ENCODE results near the gene PRKAG2.

The PRKAG2 gene

DNA sequence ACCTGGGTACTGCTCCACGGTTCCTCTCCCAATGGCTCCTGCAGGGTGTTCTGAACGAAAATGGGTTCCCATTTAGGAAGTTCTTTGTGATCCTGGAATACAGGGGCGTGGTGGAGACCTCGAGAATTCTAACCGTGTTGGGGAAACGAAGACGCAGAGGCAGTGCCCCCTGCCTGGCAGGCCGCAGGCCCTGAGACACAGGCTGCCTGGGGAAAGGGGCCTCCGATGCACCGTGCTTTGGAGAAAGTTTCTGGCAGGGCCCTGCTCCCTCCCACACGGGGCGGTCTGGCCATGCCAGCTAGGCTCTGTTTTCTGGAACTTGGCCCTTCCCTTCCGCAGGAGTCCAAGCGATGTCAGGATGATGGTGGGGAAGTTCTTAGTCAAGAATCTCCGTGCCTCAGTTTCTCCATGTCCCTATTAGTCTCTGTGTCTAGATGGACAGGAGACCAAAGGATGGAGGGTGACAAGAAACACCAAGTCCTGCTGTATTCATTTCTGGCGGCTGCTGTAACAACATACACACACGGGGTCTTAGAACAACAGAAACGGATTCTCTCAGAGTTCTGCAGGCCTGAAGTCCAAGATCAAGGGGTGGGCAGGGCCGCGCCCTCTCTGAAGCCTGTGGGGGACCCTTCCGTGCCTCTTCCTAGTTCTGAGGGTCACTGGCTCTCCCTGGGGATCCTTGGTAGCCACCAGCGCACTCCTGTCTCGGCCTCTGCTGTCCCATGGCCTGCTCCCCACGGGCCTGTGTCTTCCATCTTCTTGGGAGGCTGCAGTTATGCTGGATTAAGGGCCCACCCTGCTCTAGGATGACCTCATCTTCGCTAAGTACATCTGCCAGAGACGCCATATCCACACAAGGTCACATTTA is 27.7 kb downstream of the PRKAG2 start:
- Histone ChIP-seq H4K8ac (ENCODE audit: low read depth, low read length) (no peak overlapping the region), H3K4me3 (ENCODE audit: low read length in 2 of 2) (no peak overlapping the region), H2BK120ac (ENCODE audit: low read depth, low read length) (peak overlapping the region; percentile 76), H3K18ac (ENCODE audit: low read length) (peak overlapping the region; percentile 65), H3K4me2 (ENCODE audit: insufficient read depth, low read length, poor library complexity, severe bottlenecking) (no peak overlapping the region), H3K4me1 (ENCODE audit: control insufficient read depth in 2 of 2, insufficient read depth in 1 of 2, low read depth in 1 of 2, low read length in 2 of 2) (peaks cover 1 to 2% of the 10 kb centered on the region in 2 donors), H3K27me3 (ENCODE audit: control insufficient read depth in 3 of 3, insufficient read depth in 3 of 3, low read depth in 1 of 3, low read length in 3 of 3) (peaks cover 0 to 11% (median 0%) of the 10 kb centered on the region in 3 experiments), H2AK5ac (ENCODE audit: low read depth, low read length) (peak overlapping the region; percentile 27), H3K79me1 (ENCODE audit: low read depth, low read length) (no peaks in the 10 kb centered on the region), H2AFZ (ENCODE audit: low read length) (no peak overlapping the region), H2BK15ac (ENCODE audit: low read length) (no peak overlapping the region), H2BK5ac (ENCODE audit: low read length) (no peak overlapping the region), H3K36me3 (replicated peaks in 1 of 2; ENCODE audit: control insufficient read depth in 2 of 2, insufficient read depth in 2 of 2, low read length in 2 of 2) (no peaks in the 10 kb centered on the region), H3K4ac (ENCODE audit: low read length) (no peak overlapping the region), H3K27ac (replicated peaks; ENCODE audit: low read length) (no peak overlapping the region), H3K23ac (ENCODE audit: low read depth, low read length, poor library complexity) (no peak overlapping the region), H3K9me3 (replicated peaks in 1 of 2; ENCODE audit: control insufficient read depth in 2 of 2, insufficient read depth in 1 of 2, low read depth in 1 of 2, low read length in 2 of 2) (no peaks in the 10 kb centered on the region), H3K14ac (ENCODE audit: low read length) (peak overlapping the region; percentile 82), H4K91ac (ENCODE audit: low read depth, low read length, poor library complexity) (no peak overlapping the region), H2BK12ac (ENCODE audit: low read length) (no peak overlapping the region), H3K9ac (ENCODE audit: low read depth, low read length, poor library complexity) (no peak overlapping the region)
- no CpG with 5 or more reads among the region's 26 CpGs for WGBS, 2 donors (ENCODE audit: extremely low coverage in 2 of 2, insufficient read length in 2 of 2, insufficient replicate concordance in 1 of 2)
- DNase-seq (ENCODE audit: low spot score) = no peak

DNA sequence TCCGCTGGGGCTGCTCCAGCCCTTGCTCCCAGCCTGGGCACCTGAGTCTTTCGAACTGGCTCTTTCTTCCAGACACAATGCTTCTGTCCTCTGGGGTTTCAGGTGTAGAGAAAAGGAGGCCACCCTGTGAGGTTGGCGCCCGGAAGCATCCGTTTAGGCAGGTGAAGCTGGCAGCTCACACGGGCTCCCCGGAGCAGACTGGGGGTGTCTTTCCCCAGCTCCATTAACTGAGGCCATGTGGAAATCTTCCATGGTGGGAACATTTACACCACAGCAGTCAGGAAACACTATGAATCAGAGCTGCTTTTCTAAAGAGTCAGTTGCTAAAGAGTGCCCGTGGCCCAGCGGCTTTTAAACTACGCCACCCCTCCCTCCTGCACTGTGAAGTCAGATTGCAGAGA is 29.2 kb downstream of the PRKAG2 start:
- H3K27me3 ChIP-seq (ENCODE audit: control insufficient read depth in 3 of 3, insufficient read depth in 3 of 3, low read depth in 1 of 3, low read length in 3 of 3) = peaks cover 0 to 12% (median 0%) of the 10 kb centered on the region in 3 experiments
- H3K4me1 ChIP-seq (ENCODE audit: control insufficient read depth in 2 of 2, insufficient read depth in 1 of 2, low read depth in 1 of 2, low read length in 2 of 2) = peaks cover 0 to 2% of the 10 kb centered on the region in 2 donors
- H3K4me3 ChIP-seq (ENCODE audit: low read length in 2 of 2) = no peak overlapping the region
- no peak for DNase-seq (ENCODE audit: low spot score)
- H3K18ac ChIP-seq (ENCODE audit: low read length) = peak overlapping the region; percentile 71
- H3K9me3 ChIP-seq (replicated peaks in 1 of 2; ENCODE audit: control insufficient read depth in 2 of 2, insufficient read depth in 1 of 2, low read depth in 1 of 2, low read length in 2 of 2) = no peaks in the 10 kb centered on the region
- no peak overlapping the region for H3K27ac ChIP-seq (replicated peaks; ENCODE audit: low read length)
- no peak overlapping the region for H3K14ac ChIP-seq (ENCODE audit: low read length)
- no peak overlapping the region for H3K4me2 ChIP-seq (ENCODE audit: insufficient read depth, low read length, poor library complexity, severe bottlenecking)
- H3K79me1 ChIP-seq (ENCODE audit: low read depth, low read length) = no peaks in the 10 kb centered on the region
- H2BK12ac ChIP-seq (ENCODE audit: low read length) = no peak overlapping the region
- H3K9ac ChIP-seq (ENCODE audit: low read depth, low read length, poor library complexity) = no peak overlapping the region
- no peak overlapping the region for H3K23ac ChIP-seq (ENCODE audit: low read depth, low read length, poor library complexity)
- no peak overlapping the region for H4K8ac ChIP-seq (ENCODE audit: low read depth, low read length)
- H3K4ac ChIP-seq (ENCODE audit: low read length) = no peak overlapping the region
- no peak overlapping the region for H2AFZ ChIP-seq (ENCODE audit: low read length)
- H2BK5ac ChIP-seq (ENCODE audit: low read length) = no peak overlapping the region
- peak overlapping the region; percentile 76 for H2AK5ac ChIP-seq (ENCODE audit: low read depth, low read length)
- no peak overlapping the region for H2BK15ac ChIP-seq (ENCODE audit: low read length)
- H3K36me3 ChIP-seq (replicated peaks in 1 of 2; ENCODE audit: control insufficient read depth in 2 of 2, insufficient read depth in 2 of 2, low read length in 2 of 2) = no peaks in the 10 kb centered on the region
- peak overlapping the region; percentile 51 for H2BK120ac ChIP-seq (ENCODE audit: low read depth, low read length)
- H4K91ac ChIP-seq (ENCODE audit: low read depth, low read length, poor library complexity) = no peak overlapping the region
- no CpG with 5 or more reads among the region's 10 CpGs for WGBS, 2 donors (ENCODE audit: extremely low coverage in 2 of 2, insufficient read length in 2 of 2, insufficient replicate concordance in 1 of 2)

DNA sequence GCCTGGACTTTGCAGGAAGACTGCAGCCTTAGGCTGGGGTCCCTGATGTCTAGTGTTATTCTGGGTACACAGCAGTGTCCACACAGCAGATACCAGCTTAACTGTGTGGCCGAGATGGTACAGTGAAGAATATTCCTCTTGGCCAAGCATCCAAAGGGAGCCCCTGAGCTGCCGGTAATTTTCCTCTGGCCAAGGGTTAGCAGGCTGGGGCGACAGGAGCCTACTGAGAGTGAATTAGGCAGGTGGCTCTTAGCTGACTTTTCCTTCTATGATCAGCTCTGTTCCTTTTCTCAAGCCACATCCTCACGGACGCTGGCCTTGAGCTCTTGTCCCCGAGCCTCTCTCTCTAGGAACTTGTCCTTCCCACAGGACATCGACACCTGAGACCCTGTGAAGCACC is 29.8 kb downstream of the PRKAG2 start:
- Histone ChIP-seq H3K27ac (replicated peaks; ENCODE audit: low read length) (no peak overlapping the region), H3K4me2 (ENCODE audit: insufficient read depth, low read length, poor library complexity, severe bottlenecking) (no peak overlapping the region), H3K23ac (ENCODE audit: low read depth, low read length, poor library complexity) (no peak overlapping the region), H3K14ac (ENCODE audit: low read length) (no peak overlapping the region), H2AFZ (ENCODE audit: low read length) (no peak overlapping the region), H2AK5ac (ENCODE audit: low read depth, low read length) (peak overlapping the region; percentile 76), H3K9ac (ENCODE audit: low read depth, low read length, poor library complexity) (no peak overlapping the region), H3K4me1 (ENCODE audit: control insufficient read depth in 2 of 2, insufficient read depth in 1 of 2, low read depth in 1 of 2, low read length in 2 of 2) (peaks cover 0 to 2% of the 10 kb centered on the region in 2 donors), H3K9me3 (replicated peaks in 1 of 2; ENCODE audit: control insufficient read depth in 2 of 2, insufficient read depth in 1 of 2, low read depth in 1 of 2, low read length in 2 of 2) (no peaks in the 10 kb centered on the region), H2BK15ac (ENCODE audit: low read length) (no peak overlapping the region), H4K8ac (ENCODE audit: low read depth, low read length) (no peak overlapping the region), H3K27me3 (ENCODE audit: control insufficient read depth in 3 of 3, insufficient read depth in 3 of 3, low read depth in 1 of 3, low read length in 3 of 3) (peaks cover 0 to 12% (median 0%) of the 10 kb centered on the region in 3 experiments), H3K79me1 (ENCODE audit: low read depth, low read length) (no peaks in the 10 kb centered on the region), H2BK5ac (ENCODE audit: low read length) (no peak overlapping the region), H3K4me3 (ENCODE audit: low read length in 2 of 2) (no peak overlapping the region), H4K91ac (ENCODE audit: low read depth, low read length, poor library complexity) (no peak overlapping the region), H2BK12ac (ENCODE audit: low read length) (no peak overlapping the region), H3K36me3 (replicated peaks in 1 of 2; ENCODE audit: control insufficient read depth in 2 of 2, insufficient read depth in 2 of 2, low read length in 2 of 2) (no peaks in the 10 kb centered on the region), H3K18ac (ENCODE audit: low read length) (no peak overlapping the region), H2BK120ac (ENCODE audit: low read depth, low read length) (peak overlapping the region; percentile 51), H3K4ac (ENCODE audit: low read length) (no peak overlapping the region)
- DNase-seq (ENCODE audit: low spot score) = no peak
- no CpG with 5 or more reads among the region's 7 CpGs for WGBS, 2 donors (ENCODE audit: extremely low coverage in 2 of 2, insufficient read length in 2 of 2, insufficient replicate concordance in 1 of 2)

DNA sequence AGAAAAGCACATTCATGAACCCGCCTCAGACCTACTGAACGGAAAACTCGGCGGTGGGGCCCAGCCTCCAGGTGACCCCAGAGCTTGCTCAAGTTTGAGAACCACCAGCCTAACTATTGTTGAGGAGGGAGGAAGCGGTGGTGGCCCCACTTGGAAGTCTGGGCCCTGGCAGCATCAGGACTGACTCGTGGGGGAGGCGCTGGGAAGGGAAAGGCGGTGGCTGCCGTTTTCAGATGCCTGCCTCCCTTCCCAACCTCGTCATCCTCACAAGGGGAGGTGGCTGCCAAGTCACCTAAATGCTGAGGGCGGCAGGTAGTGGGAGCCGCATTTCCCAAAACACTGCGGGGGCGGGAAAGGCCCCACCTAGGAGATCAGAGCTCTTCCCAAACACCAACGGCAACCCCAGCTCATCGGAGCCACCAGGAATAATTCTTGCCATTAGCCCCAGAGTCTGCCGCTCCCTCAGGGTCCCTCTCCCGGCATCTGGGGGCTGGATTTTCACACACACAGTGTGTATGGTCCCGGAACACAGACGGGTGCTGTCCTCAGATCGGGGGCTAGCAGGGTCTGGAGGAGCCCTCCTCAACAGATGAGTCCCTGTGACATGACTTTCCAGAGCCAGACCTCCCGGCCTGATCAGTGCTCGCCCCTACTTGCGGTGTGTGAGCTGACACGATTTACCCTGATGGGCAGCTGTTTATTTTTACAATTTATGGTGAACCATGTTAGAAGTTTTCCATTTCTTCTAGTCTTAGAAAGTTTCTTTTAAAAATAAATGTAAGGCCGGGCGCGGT is 31.3 kb downstream of the PRKAG2 start:
- Histone ChIP-seq H3K18ac (ENCODE audit: low read length) (peak overlapping the region; percentile 25), H3K4me1 (ENCODE audit: control insufficient read depth in 2 of 2, insufficient read depth in 1 of 2, low read depth in 1 of 2, low read length in 2 of 2) (peaks cover 0 to 2% of the 10 kb centered on the region in 2 donors), H2BK120ac (ENCODE audit: low read depth, low read length) (no peak overlapping the region), H2AFZ (ENCODE audit: low read length) (no peak overlapping the region), H4K91ac (ENCODE audit: low read depth, low read length, poor library complexity) (no peak overlapping the region), H3K79me1 (ENCODE audit: low read depth, low read length) (no peaks in the 10 kb centered on the region), H3K27ac (replicated peaks; ENCODE audit: low read length) (no peak overlapping the region), H3K9ac (ENCODE audit: low read depth, low read length, poor library complexity) (no peak overlapping the region), H3K9me3 (replicated peaks in 1 of 2; ENCODE audit: control insufficient read depth in 2 of 2, insufficient read depth in 1 of 2, low read depth in 1 of 2, low read length in 2 of 2) (no peaks in the 10 kb centered on the region), H4K8ac (ENCODE audit: low read depth, low read length) (no peak overlapping the region), H2AK5ac (ENCODE audit: low read depth, low read length) (no peak overlapping the region), H3K14ac (ENCODE audit: low read length) (no peak overlapping the region), H3K36me3 (replicated peaks in 1 of 2; ENCODE audit: control insufficient read depth in 2 of 2, insufficient read depth in 2 of 2, low read length in 2 of 2) (no peaks in the 10 kb centered on the region), H2BK15ac (ENCODE audit: low read length) (no peak overlapping the region), H3K4me2 (ENCODE audit: insufficient read depth, low read length, poor library complexity, severe bottlenecking) (no peak overlapping the region), H3K4ac (ENCODE audit: low read length) (no peak overlapping the region), H3K4me3 (ENCODE audit: low read length in 2 of 2) (no peak overlapping the region), H3K23ac (ENCODE audit: low read depth, low read length, poor library complexity) (no peak overlapping the region), H2BK12ac (ENCODE audit: low read length) (no peak overlapping the region), H3K27me3 (ENCODE audit: control insufficient read depth in 3 of 3, insufficient read depth in 3 of 3, low read depth in 1 of 3, low read length in 3 of 3) (peaks cover 0 to 12% (median 0%) of the 10 kb centered on the region in 3 experiments), H2BK5ac (ENCODE audit: low read length) (no peak overlapping the region)
- no CpG with 5 or more reads among the region's 28 CpGs for WGBS, 2 donors (ENCODE audit: extremely low coverage in 2 of 2, insufficient read length in 2 of 2, insufficient replicate concordance in 1 of 2)
- no peak for DNase-seq (ENCODE audit: low spot score)
